Measurements from ENCODE around the gene ZCWPW2.

- TF ChIP-seq, protein P1, sequence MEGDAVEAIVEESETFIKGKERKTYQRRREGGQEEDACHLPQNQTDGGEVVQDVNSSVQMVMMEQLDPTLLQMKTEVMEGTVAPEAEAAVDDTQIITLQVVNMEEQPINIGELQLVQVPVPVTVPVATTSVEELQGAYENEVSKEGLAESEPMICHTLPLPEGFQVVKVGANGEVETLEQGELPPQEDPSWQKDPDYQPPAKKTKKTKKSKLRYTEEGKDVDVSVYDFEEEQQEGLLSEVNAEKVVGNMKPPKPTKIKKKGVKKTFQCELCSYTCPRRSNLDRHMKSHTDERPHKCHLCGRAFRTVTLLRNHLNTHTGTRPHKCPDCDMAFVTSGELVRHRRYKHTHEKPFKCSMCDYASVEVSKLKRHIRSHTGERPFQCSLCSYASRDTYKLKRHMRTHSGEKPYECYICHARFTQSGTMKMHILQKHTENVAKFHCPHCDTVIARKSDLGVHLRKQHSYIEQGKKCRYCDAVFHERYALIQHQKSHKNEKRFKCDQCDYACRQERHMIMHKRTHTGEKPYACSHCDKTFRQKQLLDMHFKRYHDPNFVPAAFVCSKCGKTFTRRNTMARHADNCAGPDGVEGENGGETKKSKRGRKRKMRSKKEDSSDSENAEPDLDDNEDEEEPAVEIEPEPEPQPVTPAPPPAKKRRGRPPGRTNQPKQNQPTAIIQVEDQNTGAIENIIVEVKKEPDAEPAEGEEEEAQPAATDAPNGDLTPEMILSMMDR (IDR thresholded peaks at IDR 0.05) = no peak
- no peak for TF ChIP-seq POLR2A (IDR thresholded peaks at IDR 0.05)
Measured at GRCh38 chr3:28544236-28544635, 195.7 kb downstream of the ZCWPW2 start.

Measured in lower leg skin (tissue), 3 donors.